Mucosa of descending colon (tissue), 3 donors: Measurements from ENCODE around the gene MCCC1. TPM values are rescaled to one million over a fixed set of nuclear protein-coding genes. Genes with fewer than 3 reads are reported as not detected.

ENCODE experiments used
- ATAC-seq: fragments of 200-7000 bp; cut with Tn5 transposase; one replicate; pipeline ENCODE4 v1.9.1; 2020; ENCODE audit warnings: mild to moderate bottlenecking, moderate library complexity
- DNase-seq, 3 donors: peaks; one replicate each; pipeline ENCODE4 v3.0.0-alpha.2; 2020
- H3K36me3 ChIP-seq: fragments of 200-600 bp; one replicate; pipeline ENCODE4 v1.8.0; 2021; ENCODE audit warnings: low read depth, mild to moderate bottlenecking
- H3K4me1 ChIP-seq: fragments of 200-600 bp; one replicate; pipeline ENCODE4 v1.8.0; 2021; ENCODE audit warnings: low read depth, mild to moderate bottlenecking
- H3K4me3 ChIP-seq: fragments of 200-600 bp; one replicate; pipeline ENCODE4 v1.8.0; 2021; ENCODE audit warnings: mild to moderate bottlenecking
- H3K9me3 ChIP-seq: fragments of 200-600 bp; one replicate; pipeline ENCODE4 v1.8.0; 2021; ENCODE audit warnings: mild to moderate bottlenecking
- CTCF ChIP-seq: fragments of 200-600 bp; IDR thresholded peaks from one replicate; pipeline ENCODE4 v1.8.0; 2022; ENCODE audit warnings: antibody characterized with exemption, mild to moderate bottlenecking
- intact Hi-C, 2 donors: fragments of 100-400 bp; cut with DNase I in 1 of 2; cut with micrococcal nuclease in 1 of 2; formaldehyde crosslinking; loops; one replicate each; pipeline versions ENCODE4 v1.11.0 to v1.11.1; 2022; cut with DNase I, micrococcal nuclease
- total RNA-seq, 3 donors: library from RNA; stranded (reverse); fragmentation: NEBNext Ultra II Directional in 2 of 3; extraction: Animal tissue kit (Norgen Biotek cat#: 25700) in 2 of 3; gene quantifications; one replicate each; pipeline versions ENCODE4 v1.2.1 to v1.2.4, GENCODE V29; 2021 to 2023
- donor health status: DM: no; HTN: no; CAD: no; lungs with moderate emphysema.
- donor health status: DM: no; HTN: no; CAD: no.
- donor health status: DM: no; HTN: yes; CAD: no.

The MCCC1 gene
- total RNA-seq, 3 donors from 2014 or later, result 28.1 to 36.5 (median 32.8) TPM

DNA sequence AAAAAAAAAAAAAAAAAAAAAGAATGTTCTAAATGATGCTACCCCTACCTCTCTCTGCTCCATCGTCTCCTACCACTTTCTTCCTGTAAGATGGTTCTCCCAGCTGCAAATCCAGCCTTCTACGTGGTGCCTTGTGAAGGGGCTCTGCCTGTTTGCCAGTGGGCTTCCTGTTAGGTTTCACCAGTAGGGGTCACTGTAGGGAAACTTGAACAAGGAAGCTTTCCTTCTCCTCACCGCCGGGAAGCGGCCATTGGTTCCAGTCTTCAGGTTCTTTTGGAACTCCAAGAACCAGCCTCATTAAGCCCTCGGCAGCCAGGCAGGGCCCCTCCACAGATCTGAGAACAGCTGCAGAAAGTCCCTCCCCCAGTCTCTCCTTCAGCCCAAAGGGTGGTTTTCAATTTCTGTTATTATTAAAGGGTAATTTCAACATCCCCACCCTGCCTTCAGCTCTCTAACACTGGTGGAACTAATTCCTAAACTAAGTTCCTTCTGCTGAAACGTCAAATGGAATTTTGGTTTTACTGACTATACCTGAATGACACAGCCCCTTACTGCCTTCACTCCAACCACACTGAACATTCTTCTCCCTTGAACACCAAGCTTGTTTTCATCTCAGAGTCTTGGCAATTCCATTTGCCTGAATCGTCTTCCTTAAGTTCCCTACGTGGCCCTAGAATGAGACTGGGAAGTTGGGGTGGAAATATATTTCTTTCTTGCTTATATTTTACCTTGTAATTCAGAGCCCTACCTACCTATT is 13.5 kb downstream of the MCCC1 start:
- TF ChIP-seq CTCF, result no peak

GRCh38 chr3:183082355-183082915 is 16.9 kb downstream of the MCCC1 start:
- Histone ChIP-seq H3K4me1 (no peaks in the 10 kb centered on the region), H3K36me3 (no peaks in the 10 kb centered on the region), H3K9me3 (peaks cover 5% of the 10 kb centered on the region), H3K4me3 (no peak overlapping the region)
- DNase-seq (no peak), ATAC-seq (no peak)
- no peak for TF ChIP-seq CTCF
- intact Hi-C loops, result no loop called here

More for the DNA sequence above, 13.5 kb downstream of the MCCC1 start:
- H3K9me3 ChIP-seq, result no peaks in the 10 kb centered on the region
- intact Hi-C loops, result no loop called here
- DNase-seq, result no peak
- no peak overlapping the region for H3K4me3 ChIP-seq
- no peaks in the 10 kb centered on the region for H3K4me1 ChIP-seq
- H3K36me3 ChIP-seq, result no peaks in the 10 kb centered on the region
- ATAC-seq, result no peak

GRCh38 chr3:183081459-183082183 is 17.7 kb downstream of the MCCC1 start:
- peaks cover 5% of the 10 kb centered on the region for H3K9me3 ChIP-seq
- intact Hi-C loops, result no loop called here
- H3K4me3 ChIP-seq, result no peak overlapping the region
- no peaks in the 10 kb centered on the region for H3K36me3 ChIP-seq
- ATAC-seq (no peak), DNase-seq (no peak)
- no peaks in the 10 kb centered on the region for H3K4me1 ChIP-seq
- no peak for TF ChIP-seq CTCF

GRCh38 chr3:183080628-183081027 is 18.7 kb downstream of the MCCC1 start:
- DNase-seq, result no peak
- Histone ChIP-seq H3K36me3 (no peaks in the 10 kb centered on the region), H3K4me3 (no peak overlapping the region), H3K4me1 (no peaks in the 10 kb centered on the region), H3K9me3 (peaks cover 5% of the 10 kb centered on the region)
- ATAC-seq, result no peak
- TF ChIP-seq CTCF, result no peak
- intact Hi-C loops, result no loop called here

DNA sequence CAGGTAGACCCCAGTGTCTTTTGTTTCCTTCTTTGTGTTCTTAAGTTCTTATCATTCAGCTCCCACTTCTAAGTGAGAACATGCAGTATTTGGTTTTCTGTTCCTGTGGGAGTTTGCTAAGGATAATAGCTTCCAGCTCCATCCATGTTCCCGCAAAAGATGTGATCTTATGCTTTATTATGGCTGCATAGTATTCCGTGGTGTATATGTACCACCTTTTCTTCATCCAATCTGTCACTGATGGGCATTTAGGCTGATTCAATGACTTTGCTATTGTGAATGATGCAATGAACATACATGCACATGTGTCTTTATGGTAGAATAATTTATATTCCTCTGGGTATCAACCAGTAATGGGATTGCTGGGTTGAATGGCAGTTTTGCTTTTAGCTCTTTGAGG is 24.4 kb downstream of the MCCC1 start:
- no peak overlapping the region for H3K4me3 ChIP-seq
- no peaks in the 10 kb centered on the region for H3K36me3 ChIP-seq
- no peaks in the 10 kb centered on the region for H3K4me1 ChIP-seq
- ATAC-seq, result no peak
- intact Hi-C loops, result no loop called here
- no peak for TF ChIP-seq CTCF
- DNase-seq, result no peak
- H3K9me3 ChIP-seq, result peaks cover 5% of the 10 kb centered on the region
